GM19328 (cell line): ENCODE results near the gene MAML1.
A peak's percentile ranks its signal among the peaks of the same experiment; 100 is the strongest.
"Not testable (repeated sequence)": the region's sequence is repeated elsewhere in the genome, so short reads cannot be mapped to it uniquely, and the experiment has no call there.

Experiments
- ATAC-seq: cut with Tn5 transposase; IDR thresholded peaks from one replicate; pipeline ENCODE4 v1.9.1; 2021; ENCODE audit warnings: mild to moderate bottlenecking, moderate library complexity; ENCODE audit not compliant: unreplicated experiment

MAML1 gene

GRCh38 chr5:179732918-179733771 lies 523 bp downstream of the MAML1 start:
- ATAC-seq, result peak; percentile 28

- ATAC-seq, result no peak
Observed at GRCh38 chr5:179733772-179734126, 1.1 kb downstream of the MAML1 start.

GRCh38 chr5:179734536-179735164 lies 2.0 kb downstream of the MAML1 start:
- ATAC-seq, result no peak

GRCh38 chr5:179738742-179739141 lies 6.1 kb downstream of the MAML1 start:
- ATAC-seq, result no peak

- not testable (repeated sequence) for ATAC-seq
Observed at GRCh38 chr5:179744106-179744505, 11.5 kb downstream of the MAML1 start.

GRCh38 chr5:179746872-179747271 lies 14.2 kb downstream of the MAML1 start:
- no peak for ATAC-seq

GRCh38 chr5:179747811-179748210 lies 15.2 kb downstream of the MAML1 start:
- no peak for ATAC-seq

- no peak for ATAC-seq
Observed at GRCh38 chr5:179749857-179750508, 17.4 kb downstream of the MAML1 start.

GRCh38 chr5:179753971-179754370 lies 21.3 kb downstream of the MAML1 start:
- ATAC-seq, result no peak

GRCh38 chr5:179755022-179755421 lies 22.4 kb downstream of the MAML1 start:
- ATAC-seq, result no peak

GRCh38 chr5:179758955-179759354 lies 26.3 kb downstream of the MAML1 start:
- no peak for ATAC-seq

- no peak for ATAC-seq
Observed at GRCh38 chr5:179759581-179760551, 27.2 kb downstream of the MAML1 start.

GRCh38 chr5:179762079-179762780 lies 29.6 kb downstream of the MAML1 start:
- no peak for ATAC-seq

- no peak for ATAC-seq
Observed at GRCh38 chr5:179762781-179763176, 30.2 kb downstream of the MAML1 start.

GRCh38 chr5:179763215-179763945 lies 30.8 kb downstream of the MAML1 start:
- ATAC-seq, result no peak

- ATAC-seq, result no peak
Observed at GRCh38 chr5:179764056-179764455, 31.4 kb downstream of the MAML1 start.

GRCh38 chr5:179765400-179765799 lies 32.8 kb downstream of the MAML1 start:
- no peak for ATAC-seq

- no peak for ATAC-seq
Observed at GRCh38 chr5:179766021-179766725, 33.6 kb downstream of the MAML1 start.
